Endothelial cell of umbilical vein (primary cell): ENCODE measurements around the gene FGFBP2. TPM values are rescaled to one million over a fixed set of nuclear protein-coding genes. Genes with fewer than 3 reads are reported as not detected.

Experiments used
- BruUV-seq: library from RNA; stranded (reverse); fragments of 400-500 nt; replicated peaks from 2 replicates; lab custom pipeline; 2021; lab: Mats Ljungman, UMichigan
- CTCF ChIA-PET: fragments of 300-600, 350-600 bp; sonication (Branson Sonifier 250); formaldehyde crosslinking; loops from one replicate; lab custom pipeline; 2021; ENCODE audit warnings: antibody characterized with exemption, inconsistent platforms; lab: Charles Lee
- POLR2A ChIA-PET: fragments of 300-600, 350-600 bp; sonication (Branson Sonifier 250); formaldehyde crosslinking; loops from one replicate; lab custom pipeline; 2021; ENCODE audit warnings: antibody characterized with exemption, inconsistent platforms; lab: Charles Lee
- DNase-seq: peaks from one replicate; pipeline ENCODE4 v3.0.0-alpha.2; 2011; ENCODE audit warnings: low read depth, low spot score
- FAIRE-seq: peaks from 2 replicates; lab custom pipeline; 2011; peaks lifted over from hg19 to GRCh38; lab: Jason Lieb, UNC
- H2AFZ ChIP-seq: 2 replicates; pipeline ENCODE4 v1.6.0; 2012; ENCODE audit warnings: low read depth, low read length, control low read depth, inconsistent platforms
- H3K27ac ChIP-seq: 2 replicates; pipeline ENCODE4 v1.5.1; 2011; ENCODE audit warnings: low read depth, mild to moderate bottlenecking, control low read depth, low read length, moderate library complexity; ENCODE audit not compliant: insufficient read depth
- H3K27me3 ChIP-seq, 2 experiments: 2 replicates each; pipeline versions ENCODE4 v1.6.0 to v1.6.1; 2011; ENCODE audit warnings: low read length in 2 of 2, mixed read lengths in 1 of 2; ENCODE audit not compliant: control insufficient read depth in 2 of 2, insufficient read depth in 2 of 2
- H3K36me3 ChIP-seq, 2 experiments: 2 replicates in 1 of 2; 3 replicates in 1 of 2; pipeline ENCODE4 v1.5.1; 2011; ENCODE audit warnings: low read length in 2 of 2, mild to moderate bottlenecking in 1 of 2, moderate library complexity in 1 of 2; ENCODE audit not compliant: control insufficient read depth in 2 of 2, insufficient read depth in 2 of 2; ENCODE audit errors: extremely low read depth in 1 of 2
- H3K4me1 ChIP-seq: 3 replicates; pipeline ENCODE4 v1.5.1; 2011; ENCODE audit warnings: mild to moderate bottlenecking, low read length; ENCODE audit not compliant: control insufficient read depth, insufficient read depth; ENCODE audit errors: extremely low read depth
- H3K4me2 ChIP-seq: 2 replicates; pipeline ENCODE4 v1.6.1; 2011; ENCODE audit warnings: low read length, control low read depth, mixed read lengths; ENCODE audit not compliant: insufficient read depth
- H3K4me3 ChIP-seq, 3 experiments: fragments of 200-600 bp in 1 of 3; sonication (generic), shearing (Covaris generic) in 1 of 3; replicated peaks in 1 of 3; 2 replicates each; pipeline ENCODE4 v1.5.1; 2011 to 2016; ENCODE audit warnings: control low read depth in 3 of 3, low read length in 3 of 3, mild to moderate bottlenecking in 2 of 3, inconsistent platforms in 1 of 3, low read depth in 1 of 3, moderate library complexity in 1 of 3; ENCODE audit not compliant: insufficient read depth in 1 of 3
- H3K79me2 ChIP-seq: 2 replicates; pipeline ENCODE4 v1.6.0; 2012; ENCODE audit warnings: low read length, inconsistent platforms; ENCODE audit not compliant: control insufficient read depth, insufficient read depth
- H3K9ac ChIP-seq: replicated peaks from 2 replicates; pipeline ENCODE3; 2011; ENCODE audit warnings: low read length, control low read depth; ENCODE audit not compliant: insufficient read depth; ENCODE audit errors: extremely low read depth
- H3K9me1 ChIP-seq: replicated peaks from 3 replicates; pipeline ENCODE4 v1.6.0; 2011; ENCODE audit warnings: mild to moderate bottlenecking, low read length; ENCODE audit not compliant: control insufficient read depth, insufficient read depth; ENCODE audit errors: extremely low read depth
- H3K9me3 ChIP-seq: replicated peaks from 2 replicates; pipeline ENCODE4 v1.5.1; 2012; ENCODE audit warnings: low read length, inconsistent platforms; ENCODE audit not compliant: control insufficient read depth, insufficient read depth
- H4K20me1 ChIP-seq: replicated peaks from 2 replicates; pipeline ENCODE3; 2011; ENCODE audit warnings: mild to moderate bottlenecking, low read length; ENCODE audit not compliant: control insufficient read depth, insufficient read depth; ENCODE audit errors: extremely low read depth
- CTCF ChIP-seq, 2 donors: IDR thresholded peaks; 1 replicate in 1 of 2; 2 replicates in 1 of 2; pipeline ENCODE4 v1.5.1; 2011; ENCODE audit warnings: low read length in 2 of 2, mild to moderate bottlenecking in 2 of 2, moderate library complexity in 2 of 2, control low read depth in 1 of 2, inconsistent platforms in 1 of 2, low read depth in 1 of 2; ENCODE audit not compliant: insufficient read depth in 1 of 2; ENCODE audit errors: extremely low read depth in 1 of 2
- EZH2 ChIP-seq: IDR thresholded peaks from 2 replicates; pipeline ENCODE4 v1.6.1; 2012; ENCODE audit warnings: borderline replicate concordance, low read depth, mild to moderate bottlenecking, moderate library complexity, low read length, inconsistent platforms; ENCODE audit not compliant: severe bottlenecking
- FOS ChIP-seq: IDR thresholded peaks from 2 replicates; pipeline ENCODE4 v1.6.1; 2011; ENCODE audit warnings: mild to moderate bottlenecking, low read length, moderate library complexity, borderline replicate concordance; ENCODE audit not compliant: insufficient read depth
- GATA2 ChIP-seq: IDR thresholded peaks from 2 replicates; pipeline ENCODE4 v1.7.0; 2011; ENCODE audit warnings: low read depth, mild to moderate bottlenecking, moderate library complexity, mixed read lengths, low read length; ENCODE audit not compliant: insufficient read length, insufficient read depth
- JUN ChIP-seq: IDR thresholded peaks from 2 replicates; pipeline ENCODE4 v1.6.1; 2011; ENCODE audit warnings: borderline replicate concordance, low read depth; ENCODE audit not compliant: insufficient read length, insufficient read depth
- MAX ChIP-seq: IDR thresholded peaks from 2 replicates; pipeline ENCODE4 v1.6.1; 2011; ENCODE audit not compliant: insufficient read depth, insufficient read length
- MYC ChIP-seq: IDR thresholded peaks from one replicate; pipeline ENCODE4 v1.6.1; 2011; ENCODE audit warnings: mild to moderate bottlenecking, low read depth, low read length
- POLR2A ChIP-seq: IDR thresholded peaks from 2 replicates; pipeline ENCODE4 v1.6.1; 2012; ENCODE audit warnings: low read depth, mild to moderate bottlenecking, control low read depth, low read length
- POLR2AphosphoS5 ChIP-seq: IDR thresholded peaks from 2 replicates; pipeline ENCODE4 v1.6.1; 2012; ENCODE audit warnings: low read depth, mild to moderate bottlenecking, control low read depth, low read length, moderate library complexity; ENCODE audit not compliant: insufficient read depth
- dilution Hi-C: fragments of 300-500 bp; cut with MboI; formaldehyde crosslinking; loops from one replicate; pipeline ENCODE4 v1.15.0; 2019; ENCODE audit warnings: low sequenced_read_pairs; ENCODE audit not compliant: extremely low pct_ligation_motif_present
- intact Hi-C: fragments of 100-400 bp; cut with micrococcal nuclease; formaldehyde crosslinking; loops from one replicate; pipeline ENCODE4 v1.10.0; 2022
- polyA plus RNA-seq, 4 experiments: library from polyadenylated mRNA; depleted of rRNA in 3 of 4; stranded (reverse) in 3 of 4; unstranded in 1 of 4; fragments of >200 nt; gene quantifications; 2 replicates each; pipeline versions ENCODE4 v1.2.1 to v1.2.3, GENCODE V29; 2011 to 2012; ENCODE audit warnings: missing spikeins in 1 of 4
- total RNA-seq: library from RNA; stranded (reverse); gene quantifications from 2 replicates; pipeline ENCODE4 v1.2.3, GENCODE V29; 2021

FGFBP2 gene
- total and polyA plus RNA-seq, 2 donors (not counting 3 experiments of a cell fraction or from before 2014, with no cell fraction given): not detected

- dilution Hi-C loops (no loop called here), intact Hi-C loops (no loop called here)
- Histone ChIP-seq H4K20me1 (no peaks in the 10 kb centered on the region), H3K79me2 (no peaks in the 10 kb centered on the region), H3K4me2 (no peak overlapping the region), H3K9me3 (no peaks in the 10 kb centered on the region), H3K9ac (no peak overlapping the region), H3K9me1 (no peaks in the 10 kb centered on the region), H3K36me3 (no peaks in the 10 kb centered on the region), H3K4me3 (no peak overlapping the region), H2AFZ (no peak overlapping the region), H3K27me3 (peaks cover 0 to 5% of the 10 kb centered on the region in 2 experiments), H3K27ac (no peak overlapping the region), H3K4me1 (no peaks in the 10 kb centered on the region)
- DNase-seq (no peak), FAIRE-seq (no peak)
- TF ChIP-seq POLR2A (no peak), EZH2 (no peak), GATA2 (no peak), MAX (no peak), CTCF (IDR thresholded peaks at IDR 0.05; ENCODE audit: extremely low read depth in 1 of 2, insufficient read depth in 1 of 2, low read depth in 1 of 2, low read length in 2 of 2) (no peak), FOS (no peak), MYC (no peak), POLR2AphosphoS5 (no peak), JUN (no peak)
- CTCF ChIA-PET: interaction anchor here (1.2 to 2.3 kb wide), 4 partner anchors 31 to 210 kb away, joined by 3 to 16 read pairs (median 4); no protein-coding TSS in a partner anchor
- no TSS peak for BruUV-seq
- POLR2A ChIA-PET: no interaction called here
Observed at GRCh38 chr4:15995826-15996225, 32.9 kb upstream of the FGFBP2 start.
